ENCODE data around the gene PREB. TPM values are rescaled to one million over a fixed set of nuclear protein-coding genes. Genes with fewer than 3 reads are reported as not detected.

The PREB gene
- total and polyA plus RNA-seq, 8 donors = 34.3 to 65.3 (median 39.9) TPM

DNA sequence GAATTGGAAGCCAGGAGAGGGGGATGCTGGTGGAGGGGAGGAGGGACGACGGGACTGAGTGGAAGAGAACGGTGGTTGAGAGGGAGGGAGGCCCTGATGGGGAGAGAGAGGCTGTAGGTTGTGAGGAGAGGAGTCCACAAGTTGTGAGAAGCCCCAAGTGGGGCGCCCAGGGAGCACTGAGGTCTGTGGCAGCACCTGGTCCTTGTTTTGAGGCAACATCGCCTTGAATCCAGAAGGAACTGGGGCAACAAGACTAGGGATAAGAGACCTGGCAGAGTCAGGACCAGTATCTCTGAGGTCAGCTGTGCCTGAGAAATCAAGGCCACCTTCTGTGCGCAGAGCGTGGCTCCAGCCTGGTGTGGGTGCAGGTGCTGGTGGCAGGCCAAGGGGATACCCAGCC is 3.7 kb upstream of the PREB start:
- ATAC-seq = no peak
- intact Hi-C loops (cut with DNase I) = no loop called here

DNA sequence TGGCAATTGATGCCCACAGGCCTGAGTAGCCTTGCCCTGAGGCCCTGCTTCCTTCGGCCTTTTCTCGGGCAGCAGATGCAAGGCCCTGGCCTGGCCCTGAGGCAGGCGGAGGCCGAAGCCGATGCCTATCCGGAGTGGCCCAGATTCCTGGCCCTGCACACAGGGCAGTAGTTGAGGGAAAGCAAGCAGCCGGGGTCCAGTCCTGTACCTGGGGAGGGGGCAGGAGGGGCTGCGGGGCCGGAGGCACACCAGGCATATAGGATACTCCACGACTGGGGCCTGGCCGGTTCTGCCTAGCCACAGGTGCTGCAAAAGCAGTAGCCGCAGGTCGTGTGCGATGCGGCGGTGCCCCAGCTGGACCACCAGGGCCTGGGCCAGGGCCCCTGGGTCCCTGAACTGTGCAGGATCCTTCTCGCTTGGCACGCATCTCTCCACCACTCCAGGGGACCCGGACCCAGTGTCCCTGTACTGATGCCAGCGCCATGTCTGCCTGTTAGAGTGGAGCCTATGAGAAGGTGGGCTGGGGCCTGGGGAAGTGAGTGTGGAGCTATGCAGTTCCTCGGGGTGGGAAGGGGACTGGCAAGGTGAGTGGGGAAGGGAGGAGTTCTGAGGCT is 3.0 kb upstream of the PREB start:
- no peak for ATAC-seq
- DNase-seq = peak in 1 of 4 donors; percentile 75
- intact Hi-C loops (cut with DNase I) = no loop called here

More for the DNA sequence above, 3.7 kb upstream of the PREB start:
- Histone ChIP-seq H3K27me3 (peaks cover 0 to 14% of the 10 kb centered on the region in 2 donors), H3K36me3 (no peaks in the 10 kb centered on the region), H3K27ac (no peak overlapping the region), H3K4me3 (no peak overlapping the region), H3K9me3 (no peaks in the 10 kb centered on the region), H3K4me1 (peaks cover 6 to 10% of the 10 kb centered on the region in 2 donors)
- DNase-seq = no peak
- TF ChIP-seq, protein P1, sequence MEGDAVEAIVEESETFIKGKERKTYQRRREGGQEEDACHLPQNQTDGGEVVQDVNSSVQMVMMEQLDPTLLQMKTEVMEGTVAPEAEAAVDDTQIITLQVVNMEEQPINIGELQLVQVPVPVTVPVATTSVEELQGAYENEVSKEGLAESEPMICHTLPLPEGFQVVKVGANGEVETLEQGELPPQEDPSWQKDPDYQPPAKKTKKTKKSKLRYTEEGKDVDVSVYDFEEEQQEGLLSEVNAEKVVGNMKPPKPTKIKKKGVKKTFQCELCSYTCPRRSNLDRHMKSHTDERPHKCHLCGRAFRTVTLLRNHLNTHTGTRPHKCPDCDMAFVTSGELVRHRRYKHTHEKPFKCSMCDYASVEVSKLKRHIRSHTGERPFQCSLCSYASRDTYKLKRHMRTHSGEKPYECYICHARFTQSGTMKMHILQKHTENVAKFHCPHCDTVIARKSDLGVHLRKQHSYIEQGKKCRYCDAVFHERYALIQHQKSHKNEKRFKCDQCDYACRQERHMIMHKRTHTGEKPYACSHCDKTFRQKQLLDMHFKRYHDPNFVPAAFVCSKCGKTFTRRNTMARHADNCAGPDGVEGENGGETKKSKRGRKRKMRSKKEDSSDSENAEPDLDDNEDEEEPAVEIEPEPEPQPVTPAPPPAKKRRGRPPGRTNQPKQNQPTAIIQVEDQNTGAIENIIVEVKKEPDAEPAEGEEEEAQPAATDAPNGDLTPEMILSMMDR (IDR thresholded peaks at IDR 0.05) = no peak

DNA sequence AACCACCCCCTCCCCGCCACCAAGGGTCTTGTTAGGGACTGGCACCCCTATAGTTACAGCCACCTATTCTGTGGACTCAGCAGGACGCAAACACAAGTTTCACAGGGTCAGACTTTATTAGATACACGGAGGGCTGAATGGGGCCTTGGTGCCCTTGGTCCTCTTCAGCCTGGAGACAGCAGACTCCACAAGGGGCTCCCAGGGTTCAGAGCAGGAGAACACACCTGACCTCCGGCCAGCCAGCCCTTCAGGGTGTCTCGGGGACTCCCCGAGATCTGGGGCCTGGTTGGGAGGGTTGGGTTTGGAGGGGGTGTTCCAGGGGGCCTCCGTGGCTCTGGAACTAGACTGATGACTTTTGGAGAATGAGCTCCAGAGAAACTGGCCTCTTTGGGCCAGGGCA is 2.3 kb upstream of the PREB start:
- Histone ChIP-seq H3K27me3 (peaks cover 0 to 5% of the 10 kb centered on the region in 2 donors), H3K9me3 (no peaks in the 10 kb centered on the region), H3K4me1 (peaks cover 9 to 16% of the 10 kb centered on the region in 2 donors), H3K4me3 (no peak overlapping the region), H3K27ac (no peak overlapping the region), H3K36me3 (peaks cover 0 to 10% of the 10 kb centered on the region in 2 donors)
- DNase-seq (no peak), ATAC-seq (no peak)
- intact Hi-C loops (cut with DNase I) = no loop called here
- TF ChIP-seq, protein P1 (IDR thresholded peaks at IDR 0.05) = no peak

More for the DNA sequence above, 3.0 kb upstream of the PREB start:
- no peaks in the 10 kb centered on the region for H3K9me3 ChIP-seq
- H3K27ac ChIP-seq = no peak overlapping the region
- peaks cover 0 to 12% of the 10 kb centered on the region in 2 donors for H3K27me3 ChIP-seq
- H3K36me3 ChIP-seq = peaks cover 0 to 3% of the 10 kb centered on the region in 2 donors
- TF ChIP-seq, protein P1 (IDR thresholded peaks at IDR 0.05) = no peak
- H3K4me3 ChIP-seq = no peak overlapping the region
- H3K4me1 ChIP-seq = peaks cover 9 to 16% of the 10 kb centered on the region in 2 donors

DNA sequence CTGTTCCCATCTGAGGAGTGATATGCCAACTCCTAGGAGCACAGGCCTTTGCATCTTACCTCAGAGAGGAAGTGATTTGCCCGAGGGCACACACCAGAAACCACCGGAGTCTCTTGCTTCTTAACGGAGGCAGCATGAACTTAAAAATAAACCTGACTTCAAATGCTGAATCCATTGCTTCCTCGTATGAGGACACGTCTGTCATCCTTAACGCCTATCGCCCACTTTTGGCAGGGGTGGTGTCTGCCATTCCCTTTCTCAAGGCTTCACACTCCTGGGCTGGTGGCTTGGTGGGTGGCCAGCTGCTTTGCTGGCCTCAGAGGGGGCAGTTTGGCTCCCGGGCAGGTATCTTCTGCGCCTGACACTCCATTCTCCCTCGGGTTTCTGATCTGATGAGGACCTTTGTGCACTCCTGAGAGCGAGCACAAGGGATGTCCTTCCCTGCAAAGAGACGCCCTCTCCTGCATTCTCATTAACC is 1.1 kb upstream of the PREB start:
- H3K27me3 ChIP-seq = no peaks in the 10 kb centered on the region
- H3K9me3 ChIP-seq = no peaks in the 10 kb centered on the region
- DNase-seq = no peak
- ATAC-seq = no peak
- H3K4me1 ChIP-seq = peaks cover 9 to 16% of the 10 kb centered on the region in 2 donors
- TF ChIP-seq, protein P1 (IDR thresholded peaks at IDR 0.05) = no peak
- intact Hi-C loops (cut with DNase I) = no loop called here
- peaks cover 0 to 22% of the 10 kb centered on the region in 2 donors for H3K36me3 ChIP-seq
- no peak overlapping the region for H3K27ac ChIP-seq
- H3K4me3 ChIP-seq = no peak overlapping the region

DNA sequence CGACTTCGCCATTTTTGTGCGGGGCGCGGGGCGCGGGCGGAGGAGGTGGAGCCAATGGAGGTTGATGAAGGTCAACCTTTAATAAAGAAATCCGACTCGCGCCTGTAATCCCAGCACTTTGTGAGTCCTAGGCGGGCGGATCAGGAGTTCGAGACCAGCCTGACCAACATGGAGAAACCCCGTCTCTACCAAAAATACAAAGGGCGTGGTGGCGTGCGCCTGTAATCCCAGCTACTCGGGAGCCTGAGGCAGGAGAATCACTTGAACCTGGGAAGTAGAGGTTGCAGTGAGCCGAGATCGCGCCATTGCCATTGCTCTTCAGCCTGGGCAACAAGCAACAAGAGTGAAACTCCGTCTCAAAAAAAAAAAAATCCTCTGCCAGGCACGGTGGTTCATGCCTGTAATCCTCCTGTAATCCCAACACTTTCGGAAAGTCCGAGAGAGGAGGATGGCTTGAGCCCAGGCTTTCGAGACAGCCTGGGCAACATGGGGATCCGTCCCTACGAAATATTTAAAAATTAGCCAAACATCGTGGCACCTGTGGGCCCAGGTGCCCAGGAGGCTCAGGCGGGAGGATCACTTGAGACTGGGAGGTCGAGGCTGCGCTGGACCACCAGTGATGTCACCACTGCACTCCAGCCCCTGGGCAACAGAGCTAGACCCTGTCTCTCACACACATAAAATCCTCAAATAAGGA is 493 bp upstream of the PREB start:
- intact Hi-C loops (cut with DNase I) = no loop called here
- peak overlapping the region; percentile 82 to 90 for H3K27ac ChIP-seq

More for the DNA sequence above, 493 bp upstream of the PREB start:
- peaks cover 0 to 28% of the 10 kb centered on the region in 2 donors for H3K36me3 ChIP-seq
- ATAC-seq (no peak), DNase-seq (no peak)
- TF ChIP-seq, protein P1 (IDR thresholded peaks at IDR 0.05) = no peak
- peaks cover 9 to 16% of the 10 kb centered on the region in 2 donors for H3K4me1 ChIP-seq
- no peaks in the 10 kb centered on the region for H3K9me3 ChIP-seq
- H3K4me3 ChIP-seq = peak overlapping the region; percentile 98 to 100
- no peaks in the 10 kb centered on the region for H3K27me3 ChIP-seq

Data from left lung (tissue), 10 donors.